Astrocyte of the cerebellum (primary cell): Measurements from ENCODE around the gene ZNFX1.

ENCODE experiments used
- DNase-seq: peaks from one replicate; pipeline ENCODE4 v3.0.0-alpha.2; 2011; ENCODE audit warnings: low read depth
- H3K4me3 ChIP-seq: 2 replicates; pipeline ENCODE4 v1.5.1; 2011; ENCODE audit warnings: mild to moderate bottlenecking, low read depth, low read length, moderate library complexity
- CTCF ChIP-seq: IDR thresholded peaks from 2 replicates; pipeline ENCODE4 v1.5.1; 2012; ENCODE audit warnings: low read length, low read depth, moderate library complexity, mild to moderate bottlenecking; ENCODE audit errors: missing control alignments
- in situ Hi-C: cut with HindIII; loops from 2 replicates; pipeline ENCODE4 v1.10.0; 2017; ENCODE audit warnings: low sequenced_read_pairs

Gene ZNFX1

GRCh38 chr20:49283703-49284625 is 6.1 kb upstream of the ZNFX1 start:
- no peak overlapping the region for H3K4me3 ChIP-seq
- in situ Hi-C loops, result no loop called here
- TF ChIP-seq CTCF, result no peak
- no peak for DNase-seq

GRCh38 chr20:49283176-49283702 is 5.4 kb upstream of the ZNFX1 start:
- no peak for DNase-seq
- in situ Hi-C loops, result no loop called here
- no peak overlapping the region for H3K4me3 ChIP-seq
- TF ChIP-seq CTCF, result no peak

GRCh38 chr20:49282584-49283171 is 4.8 kb upstream of the ZNFX1 start:
- DNase-seq, result no peak
- in situ Hi-C loops, result no loop called here
- H3K4me3 ChIP-seq, result no peak overlapping the region
- TF ChIP-seq CTCF, result no peak

GRCh38 chr20:49281913-49282467 is 4.1 kb upstream of the ZNFX1 start:
- in situ Hi-C loops, result no loop called here
- H3K4me3 ChIP-seq, result no peak overlapping the region
- no peak for TF ChIP-seq CTCF
- DNase-seq, result no peak

GRCh38 chr20:49281059-49281912 is 3.4 kb upstream of the ZNFX1 start:
- H3K4me3 ChIP-seq, result peak overlapping the region; percentile 96
- no peak for DNase-seq
- no peak for TF ChIP-seq CTCF
- in situ Hi-C loops, result no loop called here

- in situ Hi-C loops, result no loop called here
- H3K4me3 ChIP-seq, result peak overlapping the region; percentile 96
- no peak for DNase-seq
- TF ChIP-seq CTCF, result no peak
Measured at GRCh38 chr20:49280463-49281058, 2.7 kb upstream of the ZNFX1 start.
